CD4-positive, alpha-beta T cell treated with Interleukin-6 for 4 hours (primary cell): Measurements from ENCODE around the gene NUF2.
"Not testable (repeated sequence)": the region's sequence is repeated elsewhere in the genome, so short reads cannot be mapped to it uniquely, and the experiment has no call there.

ENCODE experiments used
- DNase-seq: peaks from one replicate; pipeline ENCODE4 v3.0.0-alpha.2; 2020; ENCODE audit warnings: mixed read lengths

NUF2 gene

GRCh38 chr1:163321311-163322305 is at the start of gene NUF2:
TSS of gene NUF2 (plus strand) at chr1:163321954. CDS start at chr1:163326052, 4,098 bp downstream.
- peak; percentile 96 for DNase-seq

GRCh38 chr1:163273766-163274441 is 47.9 kb upstream of the NUF2 start:
- no peak for DNase-seq

GRCh38 chr1:163275222-163275621 is 46.5 kb upstream of the NUF2 start:
- DNase-seq, result no peak

GRCh38 chr1:163278602-163279001 is 43.2 kb upstream of the NUF2 start:
- no peak for DNase-seq

GRCh38 chr1:163284867-163285266 is 36.9 kb upstream of the NUF2 start:
- not testable (repeated sequence) for DNase-seq

- no peak for DNase-seq
These were observed 31.6 kb upstream of the NUF2 start for GRCh38 chr1:163290025-163290640.

- DNase-seq, result no peak
These were observed 30.3 kb upstream of the NUF2 start for GRCh38 chr1:163291461-163291860.

- DNase-seq, result not testable (repeated sequence)
These were observed 29.6 kb upstream of the NUF2 start for GRCh38 chr1:163292153-163292552.

GRCh38 chr1:163293497-163293896 is 28.3 kb upstream of the NUF2 start:
- DNase-seq, result not testable (repeated sequence)

- no peak for DNase-seq
These were observed 25.8 kb upstream of the NUF2 start for GRCh38 chr1:163295949-163296348.

- no peak for DNase-seq
These were observed 25.1 kb upstream of the NUF2 start for GRCh38 chr1:163296504-163297263.

GRCh38 chr1:163298365-163298764 is 23.4 kb upstream of the NUF2 start:
- no peak for DNase-seq

GRCh38 chr1:163300568-163300967 is 21.2 kb upstream of the NUF2 start:
- DNase-seq, result no peak

- no peak for DNase-seq
These were observed 18.2 kb upstream of the NUF2 start for GRCh38 chr1:163303561-163303960.

GRCh38 chr1:163305441-163305840 is 16.3 kb upstream of the NUF2 start:
- no peak for DNase-seq

GRCh38 chr1:163307479-163308171 is 14.1 kb upstream of the NUF2 start:
- DNase-seq, result no peak

- DNase-seq, result no peak
These were observed 12.9 kb upstream of the NUF2 start for GRCh38 chr1:163308811-163309210.

GRCh38 chr1:163315773-163316374 is 5.9 kb upstream of the NUF2 start:
- peak; percentile 65 for DNase-seq

GRCh38 chr1:163320891-163321290 is 863 bp upstream of the NUF2 start:
- DNase-seq, result no peak

- not testable (repeated sequence) for DNase-seq
These were observed 1.6 kb downstream of the NUF2 start for GRCh38 chr1:163323339-163323738.

GRCh38 chr1:163331116-163331515 is 9.4 kb downstream of the NUF2 start:
- DNase-seq, result no peak

GRCh38 chr1:163335216-163335615 is 13.5 kb downstream of the NUF2 start:
- DNase-seq, result no peak
